Measurements from ENCODE around the gene IL21R.

GRCh38 chr16:27434141-27435051 is 32.4 kb downstream of the IL21R start:
- no peak for TF ChIP-seq CTCF (conservative IDR thresholded peaks at IDR 0.05)
- TF ChIP-seq ZFX (IDR thresholded peaks at IDR 0.05), result no peak
